ENCODE data around the gene SPAG16. TPM values are rescaled to one million over a fixed set of nuclear protein-coding genes. Genes with fewer than 3 reads are reported as not detected.

Gene SPAG16
- total RNA-seq, 1 experiment from 2014 or later, result 0.30 TPM

DNA sequence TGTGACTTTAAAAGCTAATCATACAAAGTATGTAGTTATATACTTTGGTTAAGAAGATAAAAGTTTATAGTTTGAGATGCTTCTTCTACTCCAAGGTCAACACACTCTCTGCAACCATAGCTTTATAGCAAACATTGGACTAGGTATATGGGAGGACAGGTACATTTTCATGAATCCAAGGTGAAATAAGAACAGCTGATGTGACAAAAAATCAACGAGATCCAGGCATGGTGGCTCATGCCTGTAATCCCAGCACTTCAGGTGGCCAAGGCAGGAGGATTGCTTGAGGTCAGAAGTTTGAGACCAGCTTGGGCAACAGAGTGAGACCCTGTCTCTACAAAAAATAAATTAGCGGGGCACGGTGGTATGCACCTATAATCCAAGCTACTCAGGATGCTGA is 963.3 kb downstream of the SPAG16 start:
- Histone ChIP-seq H3K4me2 (ENCODE audit: low read length) (no peak overlapping the region), H3K9me2 (ENCODE audit: insufficient read depth) (no peaks in the 10 kb centered on the region), H3K9me3 (ENCODE audit: control insufficient read depth in 1 of 2, insufficient read depth in 1 of 2, low read depth in 1 of 2, low read length in 2 of 2) (no peaks in the 10 kb centered on the region), H3K79me2 (ENCODE audit: insufficient read depth, low read length) (no peaks in the 10 kb centered on the region), H3K4me1 (ENCODE audit: control insufficient read depth in 1 of 2, insufficient read depth in 2 of 2, low read length in 2 of 2) (peaks cover 0 to 6% of the 10 kb centered on the region in 2 experiments; a peak in 2 of 4 replicates), H3K27me3 (ENCODE audit: insufficient read depth, low read length) (no peaks in the 10 kb centered on the region), H4K20me1 (ENCODE audit: insufficient read depth) (no peaks in the 10 kb centered on the region; the same call in 1 of the 2 replicates), H3K4me3 (replicated peaks in 1 of 2; ENCODE audit: low read depth in 1 of 2, low read length in 2 of 2) (no peak overlapping the region), H3K36me3 (ENCODE audit: control insufficient read depth in 1 of 2, insufficient read depth in 2 of 2, low read length in 2 of 2) (no peaks in the 10 kb centered on the region), H2AFZ (ENCODE audit: low read depth, low read length, poor library complexity, severe bottlenecking) (no peak overlapping the region), H3K9ac (ENCODE audit: low read length) (no peak overlapping the region), H3K27ac (ENCODE audit: low read depth, low read length) (no peak overlapping the region)
- intact Hi-C loops (cut with micrococcal nuclease), result no loop called here
- ATAC-seq (no peak), DNase-seq (ENCODE audit: low read depth, low spot score) (no peak)
- no TSS peak for BruUV-seq (replicated peaks)
- ChIA-PET POLR2A (interaction anchor here (0.5 kb wide), 1 partner anchor 1164 kb away, joined by 3 read pairs; no protein-coding TSS in a partner anchor), CTCF (no interaction called here), RAD21 (ENCODE audit: low non-redundant PET in 1 of 2, low total read pairs in 2 of 2, uncharacterized antibody in 2 of 2, unreplicated experiment in 2 of 2) (interaction anchor here in 1 of 2 experiments (0.7 kb wide), 1 partner anchor 403 kb away, joined by 3 read pairs; no protein-coding TSS in a partner anchor)
- TF ChIP-seq SP1 (IDR thresholded peaks at IDR 0.05; ENCODE audit: low read depth) (no peak), SIN3A (IDR thresholded peaks at IDR 0.05; ENCODE audit: low read depth) (no peak), ZNF274 (IDR thresholded peaks at IDR 0.05; ENCODE audit: low read depth, low read length) (no peak), SRF (IDR thresholded peaks at IDR 0.05; ENCODE audit: low read depth) (no peak), CEBPB (IDR thresholded peaks at IDR 0.05; ENCODE audit: low read depth) (no peak), RAD21 (IDR thresholded peaks at IDR 0.05; ENCODE audit: low read depth) (no peak)
- TF ChIP-seq, protein P1, sequence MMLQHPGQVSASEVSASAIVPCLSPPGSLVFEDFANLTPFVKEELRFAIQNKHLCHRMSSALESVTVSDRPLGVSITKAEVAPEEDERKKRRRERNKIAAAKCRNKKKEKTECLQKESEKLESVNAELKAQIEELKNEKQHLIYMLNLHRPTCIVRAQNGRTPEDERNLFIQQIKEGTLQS (IDR thresholded peaks at IDR 0.05), result no peak
- TF ChIP-seq, protein P2, sequence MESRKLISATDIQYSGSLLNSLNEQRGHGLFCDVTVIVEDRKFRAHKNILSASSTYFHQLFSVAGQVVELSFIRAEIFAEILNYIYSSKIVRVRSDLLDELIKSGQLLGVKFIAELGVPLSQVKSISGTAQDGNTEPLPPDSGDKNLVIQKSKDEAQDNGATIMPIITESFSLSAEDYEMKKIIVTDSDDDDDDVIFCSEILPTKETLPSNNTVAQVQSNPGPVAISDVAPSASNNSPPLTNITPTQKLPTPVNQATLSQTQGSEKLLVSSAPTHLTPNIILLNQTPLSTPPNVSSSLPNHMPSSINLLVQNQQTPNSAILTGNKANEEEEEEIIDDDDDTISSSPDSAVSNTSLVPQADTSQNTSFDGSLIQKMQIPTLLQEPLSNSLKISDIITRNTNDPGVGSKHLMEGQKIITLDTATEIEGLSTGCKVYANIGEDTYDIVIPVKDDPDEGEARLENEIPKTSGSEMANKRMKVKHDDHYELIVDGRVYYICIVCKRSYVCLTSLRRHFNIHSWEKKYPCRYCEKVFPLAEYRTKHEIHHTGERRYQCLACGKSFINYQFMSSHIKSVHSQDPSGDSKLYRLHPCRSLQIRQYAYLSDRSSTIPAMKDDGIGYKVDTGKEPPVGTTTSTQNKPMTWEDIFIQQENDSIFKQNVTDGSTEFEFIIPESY (IDR thresholded peaks at IDR 0.05; ENCODE audit: extremely low read depth, insufficient replicate concordance, low read length), result no peak

DNA sequence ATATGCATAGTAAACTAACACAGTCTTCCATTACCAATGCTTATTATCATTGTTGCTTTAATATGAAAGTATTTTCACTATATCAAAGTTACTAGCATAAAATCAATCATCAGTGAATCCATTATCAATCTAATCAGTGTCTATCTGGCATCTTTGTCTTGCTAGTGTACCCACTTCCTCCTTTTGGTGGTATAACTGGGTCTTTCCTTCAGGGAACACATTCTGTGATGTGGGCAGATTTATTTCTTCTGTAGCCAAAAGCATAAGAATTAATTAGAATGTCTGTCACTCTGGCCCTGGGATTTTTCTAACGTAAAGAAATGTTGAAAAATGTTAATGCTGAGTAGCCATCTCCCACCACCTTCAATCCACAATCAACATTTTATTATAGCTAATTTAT is 970.8 kb downstream of the SPAG16 start:
- 0 out of 2 replicates have a peak, but pooled peaks cover 3% of the 10 kb centered on the region for H3K9me2 ChIP-seq (ENCODE audit: insufficient read depth)
- no peak overlapping the region for H2AFZ ChIP-seq (ENCODE audit: low read depth, low read length, poor library complexity, severe bottlenecking)
- H3K9me3 ChIP-seq (ENCODE audit: control insufficient read depth in 1 of 2, insufficient read depth in 1 of 2, low read depth in 1 of 2, low read length in 2 of 2), result no peaks in the 10 kb centered on the region
- H3K27ac ChIP-seq (ENCODE audit: low read depth, low read length), result no peak overlapping the region
- no peak overlapping the region for H3K4me2 ChIP-seq (ENCODE audit: low read length)
- no peak for ATAC-seq
- H3K36me3 ChIP-seq (ENCODE audit: control insufficient read depth in 1 of 2, insufficient read depth in 2 of 2, low read length in 2 of 2), result no peaks in the 10 kb centered on the region
- H3K79me2 ChIP-seq (ENCODE audit: insufficient read depth, low read length), result no peaks in the 10 kb centered on the region
- POLR2A ChIA-PET, result no interaction called here
- no peaks in the 10 kb centered on the region for H4K20me1 ChIP-seq (ENCODE audit: insufficient read depth)
- CTCF ChIA-PET, result no interaction called here
- DNase-seq (ENCODE audit: low read depth, low spot score), result no peak
- H3K4me1 ChIP-seq (ENCODE audit: control insufficient read depth in 1 of 2, insufficient read depth in 2 of 2, low read length in 2 of 2), result no peaks in the 10 kb centered on the region
- H3K27me3 ChIP-seq (ENCODE audit: insufficient read depth, low read length), result no peaks in the 10 kb centered on the region
- no peak overlapping the region for H3K4me3 ChIP-seq (replicated peaks in 1 of 2; ENCODE audit: low read depth in 1 of 2, low read length in 2 of 2)
- H3K9ac ChIP-seq (ENCODE audit: low read length), result no peak overlapping the region
- no TSS peak for BruUV-seq (replicated peaks)
- RAD21 ChIA-PET (ENCODE audit: low non-redundant PET in 1 of 2, low total read pairs in 2 of 2, uncharacterized antibody in 2 of 2, unreplicated experiment in 2 of 2), result no interaction called here
- intact Hi-C loops (cut with micrococcal nuclease), result no loop called here
- TF ChIP-seq JUND (IDR thresholded peaks at IDR 0.05) (no peak), SP1 (IDR thresholded peaks at IDR 0.05; ENCODE audit: low read depth) (no peak), EZH2 (IDR thresholded peaks at IDR 0.05) (no peak), TCF7L2 (IDR thresholded peaks at IDR 0.05; ENCODE audit: borderline replicate concordance, extremely low read depth, insufficient read depth, insufficient read length) (no peak), RAD21 (IDR thresholded peaks at IDR 0.05; ENCODE audit: low read depth) (no peak), CEBPB (IDR thresholded peaks at IDR 0.05; ENCODE audit: low read depth) (no peak), POLR2AphosphoS5 (IDR thresholded peaks at IDR 0.05; ENCODE audit: low read depth, low read length) (no peak), SRF (IDR thresholded peaks at IDR 0.05; ENCODE audit: low read depth) (no peak), ELF1 (IDR thresholded peaks at IDR 0.05; ENCODE audit: borderline replicate concordance, low read depth) (no peak), SIN3A (IDR thresholded peaks at IDR 0.05; ENCODE audit: low read depth) (no peak)
- TF ChIP-seq, protein P1 (IDR thresholded peaks at IDR 0.05), result no peak
- TF ChIP-seq, protein P3, sequence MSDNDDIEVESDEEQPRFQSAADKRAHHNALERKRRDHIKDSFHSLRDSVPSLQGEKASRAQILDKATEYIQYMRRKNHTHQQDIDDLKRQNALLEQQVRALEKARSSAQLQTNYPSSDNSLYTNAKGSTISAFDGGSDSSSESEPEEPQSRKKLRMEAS (IDR thresholded peaks at IDR 0.05), result no peak
- TF ChIP-seq, protein P4, sequence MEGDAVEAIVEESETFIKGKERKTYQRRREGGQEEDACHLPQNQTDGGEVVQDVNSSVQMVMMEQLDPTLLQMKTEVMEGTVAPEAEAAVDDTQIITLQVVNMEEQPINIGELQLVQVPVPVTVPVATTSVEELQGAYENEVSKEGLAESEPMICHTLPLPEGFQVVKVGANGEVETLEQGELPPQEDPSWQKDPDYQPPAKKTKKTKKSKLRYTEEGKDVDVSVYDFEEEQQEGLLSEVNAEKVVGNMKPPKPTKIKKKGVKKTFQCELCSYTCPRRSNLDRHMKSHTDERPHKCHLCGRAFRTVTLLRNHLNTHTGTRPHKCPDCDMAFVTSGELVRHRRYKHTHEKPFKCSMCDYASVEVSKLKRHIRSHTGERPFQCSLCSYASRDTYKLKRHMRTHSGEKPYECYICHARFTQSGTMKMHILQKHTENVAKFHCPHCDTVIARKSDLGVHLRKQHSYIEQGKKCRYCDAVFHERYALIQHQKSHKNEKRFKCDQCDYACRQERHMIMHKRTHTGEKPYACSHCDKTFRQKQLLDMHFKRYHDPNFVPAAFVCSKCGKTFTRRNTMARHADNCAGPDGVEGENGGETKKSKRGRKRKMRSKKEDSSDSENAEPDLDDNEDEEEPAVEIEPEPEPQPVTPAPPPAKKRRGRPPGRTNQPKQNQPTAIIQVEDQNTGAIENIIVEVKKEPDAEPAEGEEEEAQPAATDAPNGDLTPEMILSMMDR (IDR thresholded peaks at IDR 0.05 in 2 of 3, conservative IDR thresholded peaks at IDR 0.05 in 1 of 3; ENCODE audit: borderline replicate concordance in 1 of 3, insufficient read depth in 1 of 3, low read depth in 2 of 3, low read length in 2 of 3), result no peak
